Renal cortical epithelial cell (primary cell): ENCODE measurements around the gene PLEKHA5. TPM values are rescaled to one million over a fixed set of nuclear protein-coding genes. Genes with fewer than 3 reads are reported as not detected.

ENCODE experiments used
- DNase-seq: peaks from one replicate; pipeline ENCODE4 v3.0.0-alpha.2; 2011; ENCODE audit warnings: low read depth
- total RNA-seq: library from RNA; depleted of rRNA; stranded (reverse); fragments of >200 nt; gene quantifications from 2 replicates; pipeline ENCODE4 v1.2.3, GENCODE V29; 2014

The PLEKHA5 gene
- total RNA-seq, 1 donor from 2014 or later: 117 TPM

DNA sequence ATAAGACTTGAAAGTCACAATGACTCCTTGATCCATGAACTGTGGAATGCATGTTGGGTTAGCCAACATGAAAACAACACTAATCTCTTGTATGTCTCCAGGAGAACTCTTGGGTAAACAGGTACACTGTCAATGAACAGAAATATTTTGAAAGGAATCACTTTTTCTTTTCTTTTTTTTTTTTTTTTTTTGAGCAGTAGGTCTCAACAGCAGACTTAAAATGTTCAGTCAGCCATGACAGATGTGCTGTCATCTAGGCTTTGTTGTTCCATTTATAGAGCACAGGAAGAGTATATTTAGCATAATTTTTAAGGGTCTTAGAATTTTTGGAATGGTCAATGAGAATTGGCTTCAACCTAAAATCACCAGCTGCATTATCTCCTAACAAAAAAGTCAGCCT lies 2.3 kb upstream of the PLEKHA5 start:
- no peak for DNase-seq

DNA sequence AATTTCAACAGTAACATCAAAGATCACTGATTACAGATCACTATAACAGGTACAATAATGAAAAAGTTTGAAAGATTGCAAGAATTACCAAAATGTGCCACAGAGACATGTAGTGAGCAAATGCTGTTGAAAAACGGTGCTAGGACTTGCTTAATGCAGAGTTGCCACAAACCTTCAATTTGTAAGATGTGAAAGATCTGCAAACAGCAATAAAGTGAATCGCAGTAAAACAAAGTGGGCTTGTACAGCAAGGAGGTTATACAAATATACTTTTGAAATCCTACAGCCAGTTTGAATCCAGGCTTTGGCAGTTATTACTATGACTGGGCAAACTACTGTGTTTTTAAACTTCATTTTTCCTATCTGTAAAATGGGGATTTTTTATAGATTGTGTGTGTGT lies 1.0 kb upstream of the PLEKHA5 start:
- DNase-seq: no peak

DNA sequence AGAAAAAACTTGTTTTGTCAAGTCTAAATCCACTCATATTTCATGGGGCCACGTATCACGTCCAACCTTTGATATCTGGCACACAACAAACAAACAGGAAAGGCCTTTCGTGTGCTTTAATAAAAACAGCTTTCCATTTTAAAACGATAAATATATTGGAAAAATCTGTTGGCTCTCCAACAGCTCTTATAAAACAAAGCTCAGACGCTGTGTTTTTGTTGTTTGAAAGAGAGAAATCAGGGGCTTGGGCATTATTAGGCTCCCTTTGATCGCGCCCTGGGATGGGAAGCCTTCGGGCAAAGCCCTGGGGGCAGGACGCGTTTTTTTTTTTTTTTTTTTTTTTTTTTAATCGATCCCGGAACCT lies 429 bp upstream of the PLEKHA5 start:
- no peak for DNase-seq

DNA sequence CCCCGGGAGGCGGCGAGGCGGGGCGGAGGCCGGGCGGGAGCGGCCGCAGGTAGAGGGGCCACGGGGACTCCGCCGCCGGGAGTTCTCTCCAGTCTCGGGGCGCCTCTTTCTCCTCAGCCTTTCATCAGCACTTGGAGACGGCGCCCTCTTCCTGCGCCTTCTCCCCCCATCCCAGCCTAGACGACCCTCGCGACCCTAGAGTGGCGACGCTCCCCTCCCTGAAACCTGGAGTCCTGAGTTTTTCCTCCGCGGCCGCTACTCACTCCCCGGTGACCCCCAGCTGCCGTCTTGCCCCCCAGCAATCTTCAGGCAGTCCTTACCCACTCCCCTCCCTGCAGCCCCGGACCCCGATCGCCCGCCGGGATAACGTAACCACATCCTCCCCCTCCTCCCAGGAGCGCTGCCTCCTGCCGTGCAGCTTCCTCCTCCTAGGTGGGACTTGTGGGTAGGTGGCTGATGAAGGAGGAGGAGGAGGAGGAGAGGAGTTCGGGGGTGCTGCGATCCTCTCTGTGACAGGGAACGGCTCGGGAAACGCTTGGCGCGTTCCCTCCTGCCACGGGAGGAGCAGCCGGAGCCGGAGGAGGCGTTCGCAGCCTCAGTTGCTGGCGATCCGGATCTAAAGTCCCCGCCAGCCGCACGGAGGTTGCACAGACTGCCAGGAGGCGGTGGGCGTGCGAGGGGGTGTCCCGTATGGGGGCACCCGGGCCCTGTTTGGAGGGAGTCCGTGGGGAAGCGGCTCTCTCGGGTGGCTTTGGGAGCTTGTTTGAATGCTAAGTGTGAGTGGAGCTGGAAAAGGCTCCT lies 891 bp downstream of the PLEKHA5 start:
- no peak for DNase-seq

DNA sequence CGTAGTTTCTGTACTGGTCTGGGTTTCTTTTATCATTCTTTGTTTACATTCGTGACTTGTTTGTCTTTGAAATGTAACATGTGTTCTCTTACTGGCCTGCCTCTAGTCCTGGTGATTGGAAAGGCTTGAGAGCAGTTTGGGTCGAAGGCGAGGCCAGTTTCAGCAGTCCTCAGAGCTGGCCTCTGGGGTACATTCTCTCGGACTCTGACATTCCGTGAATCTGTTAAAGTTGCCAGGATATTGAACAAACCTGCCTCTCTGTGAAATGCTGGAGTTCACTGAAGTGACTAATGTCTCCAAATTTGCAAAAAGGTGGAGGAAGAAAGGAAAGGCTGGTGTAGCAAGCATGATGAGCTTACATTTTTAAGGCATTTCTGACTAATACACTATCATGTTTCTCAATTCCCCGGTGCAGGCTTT lies 1.5 kb downstream of the PLEKHA5 start:
- peak; percentile 70 for DNase-seq

DNA sequence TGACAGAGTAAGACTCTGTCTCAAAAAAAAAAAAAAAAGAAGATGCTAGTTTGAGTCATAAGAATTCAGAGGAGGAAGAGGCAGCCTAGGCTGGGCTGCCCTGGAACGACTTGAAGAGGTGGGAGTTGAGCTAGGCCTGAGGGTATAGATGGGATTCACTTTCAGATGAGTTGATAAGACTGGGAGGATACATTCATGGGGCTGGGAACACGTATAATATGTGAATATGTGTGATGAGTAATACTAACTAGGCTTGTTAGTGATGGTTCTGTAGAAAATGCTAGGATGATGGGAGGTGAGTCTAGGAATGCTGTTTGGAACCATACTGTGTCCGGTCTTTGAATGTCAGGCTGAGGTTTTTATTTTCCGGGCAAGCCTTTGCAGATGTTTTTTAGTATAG lies 9.0 kb downstream of the PLEKHA5 start:
- no peak for DNase-seq

DNA sequence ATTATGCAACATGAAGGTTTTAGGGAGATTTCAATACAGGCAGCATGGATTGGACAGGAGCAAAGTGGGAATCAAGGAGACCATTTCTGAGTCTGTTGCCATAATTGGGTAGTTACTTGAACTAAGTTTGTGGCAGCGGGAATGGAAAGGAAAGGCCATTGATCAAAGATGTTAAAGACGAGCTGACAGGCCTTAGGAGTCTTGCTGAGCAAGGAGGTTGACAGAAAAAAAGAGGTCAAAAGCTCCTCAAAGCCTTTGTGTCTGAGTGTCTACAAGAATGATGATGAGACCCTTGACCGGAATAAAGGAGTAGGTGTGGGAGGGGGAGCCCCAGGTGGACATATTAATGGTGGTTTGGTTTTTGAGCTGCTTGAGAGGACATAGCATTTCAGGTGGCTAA lies 9.4 kb downstream of the PLEKHA5 start:
- DNase-seq: no peak

DNA sequence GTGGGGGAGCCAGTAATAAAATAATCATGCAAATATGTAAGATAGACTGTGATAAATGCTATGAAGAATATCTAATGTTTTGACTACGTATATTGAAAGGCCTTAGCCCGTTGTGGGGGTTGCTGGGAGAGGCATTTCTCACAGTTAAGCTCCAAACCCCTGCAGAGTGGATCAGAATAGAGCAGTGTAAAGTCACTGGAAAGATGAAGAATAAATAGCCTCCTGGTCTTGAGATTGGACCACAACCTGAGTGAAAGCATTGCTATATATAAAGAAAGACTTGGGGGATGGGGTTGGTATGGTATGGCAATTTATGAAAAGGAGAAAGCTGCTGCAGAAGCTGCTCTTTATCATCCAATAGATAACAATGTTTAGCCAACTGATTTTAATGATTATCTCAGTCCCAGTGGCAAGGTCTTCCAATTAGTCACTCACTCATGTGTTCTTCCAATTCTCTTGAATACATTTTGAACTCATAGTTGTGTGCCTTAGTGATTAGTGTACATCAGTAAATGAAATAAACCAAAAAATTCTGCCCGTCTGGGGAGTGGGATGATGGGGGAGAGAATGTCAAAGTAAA lies 10.2 kb downstream of the PLEKHA5 start:
- peak; percentile 64 for DNase-seq

DNA sequence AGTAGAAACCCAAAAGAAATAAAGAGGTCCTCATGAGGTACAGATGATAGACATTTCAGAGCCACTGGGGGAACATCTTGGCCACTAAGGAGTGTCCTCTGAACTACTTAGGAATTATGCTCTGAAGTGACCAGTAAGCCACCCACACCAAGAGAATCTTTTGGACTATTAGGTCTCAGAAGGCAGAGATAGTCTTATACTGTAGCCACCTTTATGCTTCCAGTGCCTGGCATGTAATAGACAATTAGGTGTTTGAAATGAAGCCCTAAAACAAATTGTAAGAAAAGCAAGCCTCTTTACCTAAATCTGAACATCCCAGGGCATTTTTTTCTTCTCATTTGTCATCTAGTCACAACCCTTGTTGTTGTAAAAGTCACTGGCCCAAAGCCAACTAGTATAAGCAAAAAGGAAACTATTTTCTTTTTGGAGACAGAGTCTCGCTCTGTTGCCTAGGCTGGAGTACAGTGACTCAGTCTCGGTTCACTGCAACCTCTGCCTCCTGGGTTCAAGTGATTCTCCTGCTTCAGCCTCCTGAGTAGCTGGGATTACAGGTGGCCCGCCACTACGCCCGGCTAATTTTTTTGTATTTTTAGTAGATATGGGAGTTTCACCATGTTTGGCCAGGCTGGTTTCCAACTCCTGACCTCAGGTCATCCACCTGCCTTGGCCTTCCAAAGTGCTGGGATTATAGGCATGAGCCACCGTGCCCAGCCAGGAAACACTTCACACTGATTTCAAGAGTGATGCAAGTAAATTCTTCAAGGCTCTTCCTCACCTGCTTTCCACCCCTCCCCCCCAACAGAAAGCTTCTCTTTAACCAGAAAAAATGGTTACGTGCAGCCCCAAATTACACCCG lies 11.1 kb downstream of the PLEKHA5 start:
- DNase-seq: peak; percentile 77

DNA sequence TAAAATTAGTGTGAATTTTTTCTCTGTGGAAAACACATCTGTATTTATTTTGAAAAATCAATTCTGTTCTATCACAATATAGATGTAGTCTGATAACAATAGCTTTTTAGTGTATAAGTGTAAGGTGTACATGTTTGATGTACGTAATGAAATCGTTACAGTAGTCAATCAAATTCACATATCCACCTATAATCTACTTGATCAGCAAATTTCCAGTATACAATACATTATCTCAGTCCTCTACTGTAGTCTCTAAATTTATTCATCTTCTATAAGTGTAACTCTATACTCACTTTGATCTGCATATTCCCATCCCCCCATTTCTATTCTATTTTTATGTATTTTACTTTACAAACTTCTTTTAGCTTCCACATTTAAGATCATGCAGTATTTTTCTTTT lies 13.0 kb downstream of the PLEKHA5 start:
- DNase-seq: no peak

DNA sequence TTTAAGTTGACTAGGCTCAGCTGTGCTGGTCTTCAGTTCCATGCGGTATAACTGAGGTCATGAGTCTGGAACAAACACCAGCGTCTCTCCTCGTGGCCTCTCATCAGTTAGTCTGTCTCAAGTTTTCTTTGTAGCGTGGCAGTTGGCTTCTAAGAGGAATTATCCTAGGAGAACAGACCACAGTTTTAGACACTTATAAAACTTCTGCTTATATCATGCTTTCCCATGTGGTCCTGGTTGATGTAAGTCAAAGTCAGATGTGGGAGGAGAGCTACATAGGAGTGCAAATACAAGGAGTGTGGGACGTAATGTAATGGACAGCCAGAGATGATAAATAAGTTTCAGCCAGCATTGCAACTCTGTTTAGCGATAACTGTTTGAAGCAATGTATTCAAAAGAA lies 14.8 kb downstream of the PLEKHA5 start:
- DNase-seq: no peak

DNA sequence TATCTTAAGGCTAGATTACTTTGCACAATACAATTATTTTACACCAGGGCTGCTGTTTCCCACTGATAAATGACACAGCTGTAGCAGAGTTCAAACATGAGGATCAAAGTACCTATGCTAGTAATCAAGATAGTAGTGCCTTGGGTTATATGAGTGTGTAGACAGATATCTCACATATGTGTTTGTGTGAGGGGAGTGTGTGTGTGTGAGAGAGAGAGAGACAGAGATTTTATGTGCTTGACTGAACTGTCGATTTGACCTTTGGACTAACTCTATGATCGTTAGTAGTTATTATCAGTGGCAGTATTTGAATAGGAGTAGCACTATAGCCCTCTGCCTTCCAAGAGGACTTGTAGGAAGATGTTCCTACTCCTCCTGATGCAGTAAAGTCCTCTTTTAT lies 15.5 kb downstream of the PLEKHA5 start:
- DNase-seq: no peak

DNA sequence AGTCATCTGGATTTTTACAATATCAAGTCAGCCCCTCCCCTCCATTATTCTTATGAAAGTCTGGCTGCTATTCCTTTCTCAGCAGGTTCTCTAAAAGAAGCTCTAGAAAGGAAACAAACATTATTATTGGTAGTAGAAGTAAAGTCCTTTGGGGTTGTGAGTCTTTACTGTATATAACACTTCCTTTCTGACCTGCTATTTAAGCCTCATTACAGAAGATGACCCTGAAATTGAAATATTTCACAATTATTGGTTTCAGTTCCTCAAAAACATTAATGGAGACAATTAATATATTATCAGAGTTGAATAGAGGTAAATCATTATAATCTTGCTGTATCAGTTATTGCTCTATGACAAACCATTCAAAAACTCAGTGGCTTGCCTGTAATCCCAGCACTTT lies 19.3 kb downstream of the PLEKHA5 start:
- DNase-seq: no peak

DNA sequence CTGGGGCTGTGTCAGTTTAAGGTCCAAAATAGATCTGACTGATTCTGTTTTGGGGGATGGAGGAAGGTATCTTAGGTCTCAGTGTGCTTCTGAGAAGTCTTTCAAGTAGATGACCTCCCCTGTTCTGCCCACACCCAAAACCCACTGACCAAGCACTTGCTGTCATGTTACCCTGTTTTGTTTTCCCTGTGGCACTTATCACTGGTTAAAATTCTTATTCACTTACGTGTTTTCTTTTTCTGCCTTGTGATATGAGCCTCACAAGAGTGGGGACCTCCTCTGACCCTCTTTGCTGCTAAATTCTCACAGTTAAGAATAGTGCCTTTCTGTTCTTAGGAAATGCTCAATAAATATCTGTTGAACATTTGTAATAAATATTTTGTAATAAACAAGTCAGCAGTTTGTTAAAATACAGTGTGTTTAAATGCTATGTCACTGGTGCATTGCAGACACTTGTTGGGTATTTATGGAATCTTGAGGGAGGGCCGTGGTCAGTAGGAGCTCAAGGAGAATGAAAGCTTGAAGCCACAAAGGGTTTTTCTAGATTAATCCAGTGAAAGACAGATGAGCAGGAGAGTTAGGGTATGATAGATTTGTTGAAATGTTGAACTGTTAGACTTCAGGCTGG lies 20.9 kb downstream of the PLEKHA5 start:
- peak; percentile 76 for DNase-seq

DNA sequence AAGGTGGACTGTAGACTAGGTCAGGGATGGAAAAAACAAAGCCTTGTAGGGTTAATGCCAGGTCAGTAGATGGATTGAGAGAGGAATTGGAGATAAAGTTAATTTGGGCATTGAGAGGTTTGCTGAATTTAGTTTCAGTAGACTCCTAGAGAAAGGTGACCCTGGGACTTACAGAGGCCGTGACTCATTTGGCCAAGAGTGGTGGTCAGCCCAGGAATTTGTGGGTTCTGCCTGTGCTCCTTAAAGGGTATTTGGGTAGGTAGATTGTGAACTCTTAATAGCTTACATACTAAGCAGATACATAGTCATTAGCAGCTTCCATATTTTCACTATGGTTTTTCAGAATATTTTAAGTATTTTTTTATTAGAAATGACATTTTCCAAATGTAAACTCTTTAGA lies 21.8 kb downstream of the PLEKHA5 start:
- peak; percentile 66 for DNase-seq

DNA sequence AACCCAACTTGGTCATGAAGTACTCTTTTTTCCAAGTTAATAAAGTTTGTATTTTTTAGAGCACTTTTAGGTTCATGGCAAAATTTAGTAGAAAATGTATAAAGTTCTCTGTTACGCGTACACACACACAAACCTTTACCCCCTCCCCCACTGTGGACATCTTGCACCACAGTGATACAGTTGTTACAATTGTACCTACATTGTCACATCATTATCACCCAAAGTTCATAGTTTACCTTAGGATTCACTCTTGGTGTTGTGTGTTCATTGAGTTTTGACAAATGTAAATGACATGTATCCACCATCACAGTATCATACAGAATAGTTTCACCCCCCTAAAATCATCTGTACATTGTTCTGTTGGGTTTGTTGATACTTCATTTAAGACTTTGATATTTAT lies 23.9 kb downstream of the PLEKHA5 start:
- DNase-seq: no peak

DNA sequence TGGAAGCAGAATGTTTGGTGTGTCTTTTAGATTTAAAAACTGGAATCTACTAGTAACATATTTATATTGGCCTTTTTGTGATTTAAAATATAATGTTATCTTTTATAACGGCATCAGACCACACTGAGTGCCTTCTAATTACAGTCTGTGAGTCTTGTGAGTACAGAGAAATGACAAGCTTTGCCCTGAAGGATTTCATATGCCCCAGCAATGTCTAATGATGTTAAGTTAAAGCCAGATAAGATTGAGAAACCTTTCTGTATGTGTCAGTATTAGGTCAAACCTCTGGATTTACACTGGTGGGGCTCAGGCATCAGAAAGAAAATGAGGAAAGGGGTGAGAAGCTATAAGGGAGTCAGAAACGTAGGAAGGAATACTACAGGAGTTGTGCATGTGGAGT lies 25.2 kb downstream of the PLEKHA5 start:
- DNase-seq: no peak

DNA sequence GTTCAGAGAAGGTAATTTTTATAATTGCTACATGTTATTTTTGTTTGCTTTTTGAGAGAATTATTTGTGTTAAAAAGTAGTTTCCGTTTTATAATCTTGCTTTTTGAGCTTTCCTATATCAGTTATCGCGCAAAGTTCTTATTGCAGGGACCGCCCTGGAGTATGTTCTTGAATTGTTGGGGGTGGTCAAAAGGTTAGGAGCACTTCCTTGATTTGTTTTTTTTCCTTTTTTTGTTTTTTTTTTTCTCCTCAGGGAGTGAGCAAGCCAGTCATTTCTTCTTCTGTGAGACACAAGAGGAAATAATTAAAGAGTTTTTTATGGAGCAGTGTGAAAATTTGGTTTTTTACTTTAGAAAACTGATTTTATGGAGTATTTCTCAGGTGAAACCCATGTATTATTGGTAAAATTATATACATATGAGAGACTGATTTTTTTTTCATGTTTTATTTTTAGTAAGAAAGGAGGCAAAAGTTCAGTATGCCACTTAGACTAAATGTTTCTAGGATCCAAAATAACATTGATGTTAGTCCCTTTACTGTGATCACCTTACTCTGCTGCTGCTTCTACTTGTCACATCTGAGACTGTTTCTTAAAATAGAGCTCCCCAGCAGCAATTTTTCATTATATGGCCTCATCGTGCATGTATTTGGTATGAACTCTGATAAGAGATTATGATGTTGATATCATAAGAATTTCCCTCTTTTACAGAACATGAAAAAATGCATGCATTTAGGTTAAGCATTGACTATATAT lies 26.6 kb downstream of the PLEKHA5 start:
- no peak for DNase-seq

DNA sequence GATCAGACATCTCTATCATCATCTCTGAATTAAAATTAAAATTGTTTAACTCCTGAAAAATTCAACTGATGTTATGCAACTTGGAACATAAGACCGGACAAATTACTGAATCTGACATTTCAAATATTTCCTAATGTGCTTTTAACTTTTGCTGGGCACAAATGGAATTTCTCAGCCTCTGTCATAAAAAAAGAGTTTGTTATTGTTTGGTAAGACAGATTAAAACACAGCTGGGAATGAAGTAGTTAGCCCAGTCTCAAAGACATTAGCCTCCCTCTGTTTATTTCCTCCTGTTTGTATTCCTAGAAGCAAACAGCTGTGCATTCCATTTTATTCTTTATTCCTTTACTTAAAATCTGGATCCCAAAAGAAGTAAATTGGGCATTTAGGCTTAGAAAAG lies 29.4 kb downstream of the PLEKHA5 start:
- DNase-seq: peak; percentile 70

DNA sequence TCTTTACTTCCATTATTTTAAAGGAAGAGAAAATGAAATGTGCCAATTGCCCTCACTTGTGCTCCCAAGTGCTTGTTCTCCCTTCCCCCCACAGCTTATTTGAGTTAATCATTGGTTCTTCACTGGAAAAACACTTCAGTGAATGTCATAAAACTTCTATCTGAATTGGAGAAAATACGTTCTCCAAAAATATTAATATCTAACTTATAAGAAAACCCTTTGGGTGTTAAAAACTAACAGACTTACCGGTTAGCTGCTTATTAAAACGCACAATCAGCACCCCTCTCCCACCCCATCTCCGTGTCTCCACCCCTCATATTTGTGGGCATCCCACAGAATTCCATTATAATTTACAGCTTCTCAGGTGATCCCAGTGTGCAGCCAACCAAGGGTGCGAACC lies 31.7 kb downstream of the PLEKHA5 start:
- DNase-seq: peak; percentile 71

DNA sequence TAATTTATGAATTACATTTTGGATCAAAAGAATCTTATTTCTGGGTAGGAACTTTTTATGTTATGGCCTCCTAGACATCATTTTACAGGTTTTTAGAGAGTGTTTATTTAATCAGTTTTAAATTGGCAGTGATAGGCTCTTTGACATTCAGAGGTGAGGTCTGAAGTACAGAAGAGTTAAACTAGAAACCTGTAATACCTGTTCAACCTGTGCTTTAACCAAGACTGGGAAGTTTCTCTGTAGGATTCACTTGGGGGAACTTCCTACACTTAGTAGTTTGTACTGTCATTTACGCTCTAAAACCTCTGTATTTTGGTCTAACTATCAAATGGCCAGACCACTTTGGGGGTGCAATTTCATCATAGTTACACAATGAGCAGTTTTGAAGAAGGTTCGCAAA lies 35.9 kb downstream of the PLEKHA5 start:
- DNase-seq: no peak

DNA sequence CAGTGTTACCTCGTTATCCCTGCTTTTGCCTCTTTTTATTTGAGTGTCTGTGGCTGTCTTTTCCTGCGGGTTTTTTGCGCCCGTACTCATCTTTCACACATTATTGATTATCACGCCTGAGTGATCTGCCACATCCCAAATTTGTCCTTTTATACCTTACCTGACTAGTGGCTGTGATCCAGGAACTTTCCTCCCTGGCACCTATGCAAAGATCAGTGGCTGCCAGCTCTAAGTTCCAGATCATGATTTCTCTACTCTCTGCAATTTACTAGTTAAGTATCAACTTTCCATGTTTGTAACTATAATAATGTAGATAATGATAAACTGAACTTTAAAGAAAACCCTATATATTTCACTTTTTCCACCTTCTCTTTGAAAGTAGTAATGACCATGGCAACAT lies 36.9 kb downstream of the PLEKHA5 start:
- DNase-seq: no peak
